HL-60 (cell line): ENCODE measurements around the gene SIMC1.

Experiments used
- POLR2AphosphoS5 ChIP-seq: IDR thresholded peaks from 2 replicates; pipeline ENCODE4 v1.6.1; 2012; ENCODE audit warnings: low read depth
- TF ChIP-seq, protein P1 (sequence below): IDR thresholded peaks from one replicate; pipeline ENCODE4 v1.5.1; 2011; ENCODE audit warnings: low read length, control low read depth, inconsistent platforms; ENCODE audit not compliant: insufficient read depth
- TF ChIP-seq, protein P2 (sequence below): IDR thresholded peaks from 2 replicates; pipeline ENCODE4 v1.6.1; 2012; ENCODE audit warnings: low read depth; ENCODE audit not compliant: insufficient replicate concordance

DNA sequence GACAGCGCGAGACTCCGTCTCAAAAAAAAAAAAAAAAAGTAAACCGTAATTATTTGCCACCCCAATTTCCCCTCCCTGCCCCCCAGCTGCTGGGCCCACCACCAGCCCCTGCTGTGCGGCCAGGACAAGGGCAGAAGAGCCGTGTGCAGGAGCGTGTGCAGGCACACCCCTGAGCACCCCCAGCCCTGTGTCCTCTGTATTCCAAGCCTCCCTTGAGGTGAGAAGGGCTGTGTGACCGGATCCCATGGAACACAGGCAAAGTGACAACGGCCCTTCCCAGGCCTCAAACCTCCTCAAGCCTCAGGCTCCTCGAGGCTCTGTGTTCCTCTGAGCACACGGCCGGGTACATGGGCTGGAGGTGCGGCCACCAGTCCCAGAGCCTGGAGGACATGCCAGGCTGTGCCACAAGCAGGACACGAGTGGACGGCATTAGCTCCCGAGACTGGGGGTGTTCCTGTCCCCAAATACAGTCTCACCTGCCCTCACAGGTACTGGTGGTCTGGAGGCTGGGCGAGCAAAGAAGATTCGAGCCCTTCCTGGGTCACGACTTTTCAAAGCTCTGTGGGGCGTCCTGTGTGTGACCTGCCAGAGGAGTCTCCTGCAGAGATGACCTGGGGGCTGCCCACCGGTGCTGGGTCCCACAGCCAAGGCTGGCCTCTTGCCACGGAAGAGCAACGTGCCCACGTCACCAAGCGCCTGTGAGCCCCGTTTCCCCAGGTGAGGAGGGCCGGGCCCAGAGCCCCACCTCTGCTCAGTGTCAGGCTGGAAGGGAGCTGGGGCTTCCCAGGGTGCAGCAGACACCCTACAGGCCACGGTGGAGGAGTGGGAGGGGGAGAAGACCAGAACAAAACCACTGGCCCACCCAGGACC lies 47.1 kb upstream of the SIMC1 start:
- TF ChIP-seq, protein P1, sequence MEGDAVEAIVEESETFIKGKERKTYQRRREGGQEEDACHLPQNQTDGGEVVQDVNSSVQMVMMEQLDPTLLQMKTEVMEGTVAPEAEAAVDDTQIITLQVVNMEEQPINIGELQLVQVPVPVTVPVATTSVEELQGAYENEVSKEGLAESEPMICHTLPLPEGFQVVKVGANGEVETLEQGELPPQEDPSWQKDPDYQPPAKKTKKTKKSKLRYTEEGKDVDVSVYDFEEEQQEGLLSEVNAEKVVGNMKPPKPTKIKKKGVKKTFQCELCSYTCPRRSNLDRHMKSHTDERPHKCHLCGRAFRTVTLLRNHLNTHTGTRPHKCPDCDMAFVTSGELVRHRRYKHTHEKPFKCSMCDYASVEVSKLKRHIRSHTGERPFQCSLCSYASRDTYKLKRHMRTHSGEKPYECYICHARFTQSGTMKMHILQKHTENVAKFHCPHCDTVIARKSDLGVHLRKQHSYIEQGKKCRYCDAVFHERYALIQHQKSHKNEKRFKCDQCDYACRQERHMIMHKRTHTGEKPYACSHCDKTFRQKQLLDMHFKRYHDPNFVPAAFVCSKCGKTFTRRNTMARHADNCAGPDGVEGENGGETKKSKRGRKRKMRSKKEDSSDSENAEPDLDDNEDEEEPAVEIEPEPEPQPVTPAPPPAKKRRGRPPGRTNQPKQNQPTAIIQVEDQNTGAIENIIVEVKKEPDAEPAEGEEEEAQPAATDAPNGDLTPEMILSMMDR: no peak
- no peak for TF ChIP-seq POLR2AphosphoS5
- TF ChIP-seq, protein P2, sequence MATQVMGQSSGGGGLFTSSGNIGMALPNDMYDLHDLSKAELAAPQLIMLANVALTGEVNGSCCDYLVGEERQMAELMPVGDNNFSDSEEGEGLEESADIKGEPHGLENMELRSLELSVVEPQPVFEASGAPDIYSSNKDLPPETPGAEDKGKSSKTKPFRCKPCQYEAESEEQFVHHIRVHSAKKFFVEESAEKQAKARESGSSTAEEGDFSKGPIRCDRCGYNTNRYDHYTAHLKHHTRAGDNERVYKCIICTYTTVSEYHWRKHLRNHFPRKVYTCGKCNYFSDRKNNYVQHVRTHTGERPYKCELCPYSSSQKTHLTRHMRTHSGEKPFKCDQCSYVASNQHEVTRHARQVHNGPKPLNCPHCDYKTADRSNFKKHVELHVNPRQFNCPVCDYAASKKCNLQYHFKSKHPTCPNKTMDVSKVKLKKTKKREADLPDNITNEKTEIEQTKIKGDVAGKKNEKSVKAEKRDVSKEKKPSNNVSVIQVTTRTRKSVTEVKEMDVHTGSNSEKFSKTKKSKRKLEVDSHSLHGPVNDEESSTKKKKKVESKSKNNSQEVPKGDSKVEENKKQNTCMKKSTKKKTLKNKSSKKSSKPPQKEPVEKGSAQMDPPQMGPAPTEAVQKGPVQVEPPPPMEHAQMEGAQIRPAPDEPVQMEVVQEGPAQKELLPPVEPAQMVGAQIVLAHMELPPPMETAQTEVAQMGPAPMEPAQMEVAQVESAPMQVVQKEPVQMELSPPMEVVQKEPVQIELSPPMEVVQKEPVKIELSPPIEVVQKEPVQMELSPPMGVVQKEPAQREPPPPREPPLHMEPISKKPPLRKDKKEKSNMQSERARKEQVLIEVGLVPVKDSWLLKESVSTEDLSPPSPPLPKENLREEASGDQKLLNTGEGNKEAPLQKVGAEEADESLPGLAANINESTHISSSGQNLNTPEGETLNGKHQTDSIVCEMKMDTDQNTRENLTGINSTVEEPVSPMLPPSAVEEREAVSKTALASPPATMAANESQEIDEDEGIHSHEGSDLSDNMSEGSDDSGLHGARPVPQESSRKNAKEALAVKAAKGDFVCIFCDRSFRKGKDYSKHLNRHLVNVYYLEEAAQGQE: no peak
